Erythroblast (primary cell): ENCODE results near the gene TOP3B.

ENCODE experiments used
- GATA1 ChIP-seq: IDR thresholded peaks from 2 replicates; pipeline ENCODE4 v1.6.1; 2011; ENCODE audit warnings: low read depth, mild to moderate bottlenecking, control low read depth, low read length, moderate library complexity
- POLR2A ChIP-seq: IDR thresholded peaks from 2 replicates; pipeline ENCODE4 v1.6.1; 2011; ENCODE audit warnings: mild to moderate bottlenecking, low read length

DNA sequence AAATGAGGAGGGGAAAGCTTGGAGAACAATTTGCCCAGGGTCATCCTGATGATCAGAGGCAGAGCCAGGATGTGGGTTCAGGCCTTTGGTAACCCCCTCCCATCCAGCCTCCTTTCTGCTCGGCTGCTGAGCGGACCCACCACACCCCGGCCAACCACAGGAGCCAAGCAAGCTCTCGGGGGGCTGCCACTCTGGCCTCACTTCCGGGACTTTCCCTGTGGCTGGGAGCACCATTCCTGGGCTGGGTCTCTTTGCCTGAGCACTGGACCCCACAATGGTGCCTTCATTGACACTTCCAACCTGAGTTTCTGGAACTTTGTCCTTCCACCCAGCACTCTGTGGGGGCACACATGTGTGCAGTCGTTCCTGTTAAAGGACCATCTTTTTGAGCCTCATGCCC lies 9.8 kb downstream of the TOP3B start:
- TF ChIP-seq POLR2A = no peak
- TF ChIP-seq GATA1 = no peak
